Coronary artery (tissue), 2 donors: Measurements from ENCODE around the gene MED26.

Experiments
- DNase-seq: peaks from one replicate; pipeline ENCODE4 v3.0.0-alpha.2; 2017; ENCODE audit warnings: low spot score
- H3K27ac ChIP-seq, 2 donors: fragments of 200-600 bp; sonication (generic); one replicate each; pipeline ENCODE4 v1.5.1; 2016 to 2019
- H3K4me3 ChIP-seq: fragments of 200-600 bp; sonication (generic); 2 replicates; pipeline ENCODE4 v1.5.1; 2016; ENCODE audit warnings: mild to moderate bottlenecking, moderate library complexity
- TF ChIP-seq, protein P1 (sequence below): fragments of 200-600 bp; sonication (generic); IDR thresholded peaks from one replicate; pipeline ENCODE4 v1.5.1; 2019; ENCODE audit warnings: antibody characterized with exemption

MED26 gene

DNA sequence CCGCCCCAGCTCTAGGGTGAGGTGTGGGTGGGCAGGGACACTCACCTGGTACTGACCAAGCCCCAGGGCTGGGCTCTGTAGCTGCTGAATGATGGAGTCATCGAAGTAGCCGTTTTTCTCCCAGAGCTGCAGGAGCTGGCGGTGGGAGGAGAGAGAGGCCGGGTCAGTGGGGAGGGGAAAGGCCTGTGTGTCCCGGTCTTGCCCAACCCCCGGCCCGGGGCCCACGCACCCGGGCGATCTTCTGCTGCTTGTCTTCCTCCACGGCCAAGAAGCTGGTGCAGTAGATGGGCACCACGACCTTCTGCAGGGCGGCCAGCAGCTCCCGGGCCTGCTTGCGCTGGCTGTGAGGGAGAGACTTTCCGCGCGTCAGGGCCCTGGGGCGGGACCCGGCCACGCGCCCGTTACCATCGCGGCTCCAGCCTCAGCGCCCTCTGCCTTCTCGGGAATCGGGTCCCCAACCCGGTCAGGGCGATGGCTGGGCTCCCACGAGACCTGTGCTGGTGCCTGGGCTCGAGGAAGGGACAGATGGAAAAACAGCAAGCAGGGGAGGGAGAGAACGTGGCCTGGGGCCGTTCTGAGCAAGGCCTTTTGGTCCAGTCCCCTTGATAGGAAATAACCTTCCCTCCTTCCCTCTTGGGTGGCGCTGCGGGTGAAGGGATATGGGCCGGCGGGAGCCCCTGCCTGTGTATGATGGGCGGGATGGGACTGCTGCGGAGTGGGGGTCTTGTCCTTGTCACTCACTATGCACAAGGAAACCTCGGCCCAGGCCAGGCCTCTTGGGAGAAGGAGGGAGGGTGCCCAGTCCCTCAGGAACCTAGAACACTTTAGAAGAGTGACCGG is 97.2 kb downstream of the MED26 start:
- TF ChIP-seq, protein P1, sequence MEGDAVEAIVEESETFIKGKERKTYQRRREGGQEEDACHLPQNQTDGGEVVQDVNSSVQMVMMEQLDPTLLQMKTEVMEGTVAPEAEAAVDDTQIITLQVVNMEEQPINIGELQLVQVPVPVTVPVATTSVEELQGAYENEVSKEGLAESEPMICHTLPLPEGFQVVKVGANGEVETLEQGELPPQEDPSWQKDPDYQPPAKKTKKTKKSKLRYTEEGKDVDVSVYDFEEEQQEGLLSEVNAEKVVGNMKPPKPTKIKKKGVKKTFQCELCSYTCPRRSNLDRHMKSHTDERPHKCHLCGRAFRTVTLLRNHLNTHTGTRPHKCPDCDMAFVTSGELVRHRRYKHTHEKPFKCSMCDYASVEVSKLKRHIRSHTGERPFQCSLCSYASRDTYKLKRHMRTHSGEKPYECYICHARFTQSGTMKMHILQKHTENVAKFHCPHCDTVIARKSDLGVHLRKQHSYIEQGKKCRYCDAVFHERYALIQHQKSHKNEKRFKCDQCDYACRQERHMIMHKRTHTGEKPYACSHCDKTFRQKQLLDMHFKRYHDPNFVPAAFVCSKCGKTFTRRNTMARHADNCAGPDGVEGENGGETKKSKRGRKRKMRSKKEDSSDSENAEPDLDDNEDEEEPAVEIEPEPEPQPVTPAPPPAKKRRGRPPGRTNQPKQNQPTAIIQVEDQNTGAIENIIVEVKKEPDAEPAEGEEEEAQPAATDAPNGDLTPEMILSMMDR, result no peak
- no peak overlapping the region for H3K27ac ChIP-seq
- DNase-seq, result no peak
- no peak overlapping the region for H3K4me3 ChIP-seq

DNA sequence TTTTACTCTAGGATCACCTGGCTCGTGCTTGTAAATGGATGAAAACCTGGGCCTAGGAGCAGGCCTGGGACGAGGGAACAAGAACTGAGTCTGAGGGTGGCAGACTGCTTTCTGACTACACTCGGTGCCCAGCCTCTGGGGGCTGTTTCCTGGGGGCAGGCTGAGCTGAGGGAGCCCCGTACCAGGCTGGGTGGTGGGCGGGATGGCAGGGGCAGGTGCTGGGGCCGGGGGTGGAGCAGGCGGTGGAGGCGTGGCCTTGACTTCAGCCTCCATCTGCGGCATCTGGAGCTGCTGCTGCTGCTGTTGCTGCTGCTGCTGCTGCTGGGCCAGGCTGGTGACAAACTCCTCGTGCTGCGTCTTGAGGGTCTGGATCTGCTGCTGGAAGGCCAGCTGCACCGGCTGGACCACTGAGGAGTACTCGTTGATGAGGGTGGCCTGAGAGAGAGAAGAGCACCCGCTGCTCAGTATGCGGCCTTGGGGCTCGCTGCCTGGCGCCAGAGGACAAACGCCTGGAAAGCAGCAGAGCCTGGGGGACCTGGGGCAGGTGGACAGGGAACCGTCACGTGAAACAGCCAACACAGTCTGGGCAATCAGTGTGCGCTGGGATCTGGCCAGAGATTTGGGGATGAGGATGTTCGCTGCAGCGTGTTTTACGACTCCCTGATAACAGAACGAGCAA is 98.4 kb downstream of the MED26 start:
- TF ChIP-seq, protein P1, result no peak

DNA sequence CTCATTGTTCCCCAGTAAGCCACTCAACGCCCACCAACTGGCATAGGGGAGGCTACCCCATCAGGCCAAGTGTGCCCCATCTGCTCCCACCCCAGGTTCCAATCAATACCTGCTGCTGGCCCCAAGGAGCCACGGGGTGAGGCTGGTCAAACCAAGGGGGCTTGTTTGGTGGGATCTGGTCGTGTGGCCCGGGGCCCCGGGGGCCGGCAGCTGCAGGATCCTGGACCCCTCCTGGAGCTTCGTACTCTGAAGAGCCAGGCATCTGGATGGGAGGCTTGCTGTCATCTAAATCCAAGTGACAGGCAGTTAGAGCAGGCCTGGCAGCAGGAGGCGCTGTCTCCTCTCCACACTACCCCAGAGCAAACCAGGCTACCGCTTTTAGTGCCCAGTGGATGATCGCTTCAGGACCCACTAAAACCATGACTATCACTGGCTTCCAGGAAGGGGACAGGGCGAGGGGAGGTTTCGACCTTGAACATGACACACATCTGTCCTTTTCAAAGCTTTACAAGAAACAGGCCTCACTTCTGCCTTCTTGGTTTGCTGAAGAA is 100.0 kb downstream of the MED26 start:
- Histone ChIP-seq H3K27ac (no peak overlapping the region), H3K4me3 (no peak overlapping the region)
- TF ChIP-seq, protein P1, result no peak
- no peak for DNase-seq

More for the DNA sequence above, 98.4 kb downstream of the MED26 start:
- Histone ChIP-seq H3K4me3 (no peak overlapping the region), H3K27ac (no peak overlapping the region)
- DNase-seq, result no peak

GRCh38 chr19:16527334-16527935 is 100.6 kb downstream of the MED26 start:
- DNase-seq, result no peak
- H3K27ac ChIP-seq, result no peak overlapping the region
- H3K4me3 ChIP-seq, result no peak overlapping the region
- TF ChIP-seq, protein P1, result no peak

GRCh38 chr19:16525751-16526481 is 102.1 kb downstream of the MED26 start:
- H3K4me3 ChIP-seq, result no peak overlapping the region
- no peak for DNase-seq
- TF ChIP-seq, protein P1, result no peak
- H3K27ac ChIP-seq, result no peak overlapping the region

- H3K27ac ChIP-seq, result no peak overlapping the region
- no peak for DNase-seq
- TF ChIP-seq, protein P1, result no peak
- H3K4me3 ChIP-seq, result no peak overlapping the region
Observed at GRCh38 chr19:16524991-16525734, 102.8 kb downstream of the MED26 start.
